DND-41 (cell line): Measurements from ENCODE around the gene CD1D.

Source experiments
- ATAC-seq: fragments of 200-7000 bp; cut with Tn5 transposase; 3 replicates; pipeline ENCODE4 v1.9.1; 2021; ENCODE audit warnings: low read depth; ENCODE audit not compliant: insufficient read depth
- DNase-seq: peaks from one replicate; pipeline ENCODE4 v3.0.0-alpha.2; 2020
- H2AFZ ChIP-seq: 2 replicates; pipeline ENCODE4 v1.6.0; 2012; ENCODE audit warnings: low read depth, low read length
- H3K27ac ChIP-seq: 2 replicates; pipeline ENCODE4 v1.5.1; 2012; ENCODE audit warnings: low read length, inconsistent platforms
- H3K27me3 ChIP-seq: fragments of 200-600 bp; sonication (generic); 2 replicates; pipeline ENCODE4 v1.6.0; 2012; ENCODE audit warnings: low read length, mild to moderate bottlenecking, inconsistent platforms; ENCODE audit not compliant: insufficient read depth, poor library complexity
- H3K36me3 ChIP-seq: 2 replicates; pipeline ENCODE4 v1.5.1; 2012; ENCODE audit warnings: low read length, inconsistent platforms; ENCODE audit not compliant: insufficient read depth
- H3K4me1 ChIP-seq: 2 replicates; pipeline ENCODE4 v1.5.1; 2012; ENCODE audit warnings: mild to moderate bottlenecking, low read length; ENCODE audit not compliant: insufficient read depth
- H3K4me2 ChIP-seq: 2 replicates; pipeline ENCODE4 v1.6.0; 2012; ENCODE audit warnings: mild to moderate bottlenecking, moderate library complexity, low read length, inconsistent platforms; ENCODE audit not compliant: insufficient read depth
- H3K4me3 ChIP-seq, 2 experiments: fragments of 200-600 bp in 1 of 2; shearing (Covaris generic) in 1 of 2; 2 replicates each; pipeline ENCODE4 v1.5.1; 2012 to 2016; ENCODE audit warnings: inconsistent platforms in 2 of 2, low read length in 2 of 2, mild to moderate bottlenecking in 2 of 2, low read depth in 1 of 2, moderate library complexity in 1 of 2
- H3K79me2 ChIP-seq: 2 replicates; pipeline ENCODE4 v1.6.0; 2012; ENCODE audit warnings: low read length, inconsistent platforms; ENCODE audit not compliant: insufficient read depth
- H3K9ac ChIP-seq: 2 replicates; pipeline ENCODE4 v1.6.0; 2012; ENCODE audit warnings: low read depth, mild to moderate bottlenecking, inconsistent platforms, low read length, moderate library complexity
- H3K9me3 ChIP-seq: 2 replicates; pipeline ENCODE4 v1.5.1; 2012; ENCODE audit warnings: low read length, moderate library complexity, mild to moderate bottlenecking, inconsistent platforms; ENCODE audit not compliant: insufficient read depth, severe bottlenecking
- H4K20me1 ChIP-seq: 2 replicates; pipeline ENCODE4 v1.6.0; 2012; ENCODE audit warnings: low read length; ENCODE audit not compliant: insufficient read depth
- CTCF ChIP-seq: IDR thresholded peaks from 2 replicates; pipeline ENCODE4 v1.5.1; 2012; ENCODE audit warnings: borderline replicate concordance, low read length, moderate library complexity, mild to moderate bottlenecking; ENCODE audit not compliant: poor library complexity, severe bottlenecking; ENCODE audit errors: extremely low read depth
- EZH2 ChIP-seq: IDR thresholded peaks from 3 replicates; pipeline ENCODE4 v1.6.1; 2012; ENCODE audit warnings: borderline replicate concordance, low read depth, mild to moderate bottlenecking, moderate library complexity, low read length, inconsistent platforms; ENCODE audit not compliant: severe bottlenecking

CD1D gene

GRCh38 chr1:158147869-158148268, 32.8 kb upstream of the CD1D start:
- H3K36me3 ChIP-seq: no peaks in the 10 kb centered on the region
- no peak for DNase-seq
- no peak overlapping the region for H3K4me2 ChIP-seq
- H4K20me1 ChIP-seq: no peaks in the 10 kb centered on the region
- no peak for ATAC-seq
- H3K4me1 ChIP-seq: no peaks in the 10 kb centered on the region
- no peaks in the 10 kb centered on the region for H3K27me3 ChIP-seq
- no peak overlapping the region for H3K27ac ChIP-seq
- H3K9ac ChIP-seq: no peak overlapping the region
- H3K79me2 ChIP-seq: no peaks in the 10 kb centered on the region
- TF ChIP-seq EZH2: no peak
- no peak for TF ChIP-seq CTCF
- no peak overlapping the region for H3K4me3 ChIP-seq
- H2AFZ ChIP-seq: 0 out of 2 replicates have a peak overlapping the region, but pooled peaks have one; percentile 18
- no peaks in the 10 kb centered on the region for H3K9me3 ChIP-seq

GRCh38 chr1:158148468-158148867, 32.2 kb upstream of the CD1D start:
- no peak overlapping the region for H2AFZ ChIP-seq
- no peak overlapping the region for H3K27ac ChIP-seq
- H3K36me3 ChIP-seq: no peaks in the 10 kb centered on the region
- ATAC-seq: no peak
- no peak overlapping the region for H3K4me3 ChIP-seq
- H3K4me1 ChIP-seq: no peaks in the 10 kb centered on the region
- no peaks in the 10 kb centered on the region for H3K9me3 ChIP-seq
- no peaks in the 10 kb centered on the region for H3K79me2 ChIP-seq
- TF ChIP-seq EZH2: no peak
- TF ChIP-seq CTCF: no peak
- H3K9ac ChIP-seq: no peak overlapping the region
- H4K20me1 ChIP-seq: no peaks in the 10 kb centered on the region
- DNase-seq: no peak
- no peak overlapping the region for H3K4me2 ChIP-seq
- no peaks in the 10 kb centered on the region for H3K27me3 ChIP-seq

- no peaks in the 10 kb centered on the region for H3K4me1 ChIP-seq
- no peak overlapping the region for H3K4me2 ChIP-seq
- H3K27me3 ChIP-seq: no peaks in the 10 kb centered on the region
- no peak for DNase-seq
- H3K9me3 ChIP-seq: no peaks in the 10 kb centered on the region
- no peak overlapping the region for H3K9ac ChIP-seq
- no peaks in the 10 kb centered on the region for H4K20me1 ChIP-seq
- H2AFZ ChIP-seq: no peak overlapping the region
- H3K79me2 ChIP-seq: no peaks in the 10 kb centered on the region
- no peak overlapping the region for H3K27ac ChIP-seq
- no peak for ATAC-seq
- no peak overlapping the region for H3K4me3 ChIP-seq
- no peak for TF ChIP-seq EZH2
- TF ChIP-seq CTCF: no peak
- no peaks in the 10 kb centered on the region for H3K36me3 ChIP-seq
Observed at GRCh38 chr1:158149175-158149574, 31.5 kb upstream of the CD1D start.
